GM18499 (cell line): ENCODE data around the gene LRRC56.
A peak's percentile ranks its signal among the peaks of the same experiment; 100 is the strongest.
"Not testable (repeated sequence)": the region's sequence is repeated elsewhere in the genome, so short reads cannot be mapped to it uniquely, and the experiment has no call there.

Experiments used
- ATAC-seq: cut with Tn5 transposase; IDR thresholded peaks from one replicate; pipeline ENCODE4 v1.9.1; 2021; ENCODE audit warnings: moderate number of reproducible peaks; ENCODE audit not compliant: insufficient read depth, unreplicated experiment

The LRRC56 gene

GRCh38 chr11:568306-569157 is 31.2 kb downstream of the LRRC56 start:
- ATAC-seq = peak; percentile 70

GRCh38 chr11:569158-569885 is 32.0 kb downstream of the LRRC56 start:
- no peak for ATAC-seq

- no peak for ATAC-seq
These were observed 34.5 kb downstream of the LRRC56 start for GRCh38 chr11:571802-572185.

GRCh38 chr11:573146-573759 is 35.9 kb downstream of the LRRC56 start:
- ATAC-seq = no peak

DNA sequence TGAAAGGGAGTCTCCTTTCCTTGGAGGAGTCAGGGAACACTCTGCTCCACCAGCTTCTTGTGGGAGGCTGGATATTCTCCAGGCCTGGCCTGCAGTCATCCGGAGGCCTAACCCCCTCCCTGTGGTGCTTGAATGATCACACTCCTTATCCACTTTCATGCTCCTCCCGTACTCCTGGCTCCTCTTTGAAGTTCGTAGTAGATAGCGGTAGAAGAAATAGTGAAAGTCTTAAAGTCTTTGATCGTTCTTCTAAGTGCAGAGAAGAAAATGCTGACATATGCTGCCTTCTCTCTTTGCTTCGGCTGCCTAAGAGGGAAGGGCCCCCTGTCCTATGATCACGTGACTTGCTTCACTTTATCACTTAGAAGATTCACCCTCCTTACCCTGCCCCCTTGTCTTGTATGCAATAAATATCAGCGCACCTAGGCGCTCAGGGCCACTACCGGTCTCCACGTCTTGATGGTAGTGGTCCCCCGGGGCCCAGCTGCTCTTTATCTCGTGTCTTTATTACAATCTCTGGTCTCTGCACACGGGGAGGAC is 36.8 kb downstream of the LRRC56 start:
- not testable (repeated sequence) for ATAC-seq

GRCh38 chr11:574632-575312 is 37.4 kb downstream of the LRRC56 start:
- ATAC-seq = no peak

DNA sequence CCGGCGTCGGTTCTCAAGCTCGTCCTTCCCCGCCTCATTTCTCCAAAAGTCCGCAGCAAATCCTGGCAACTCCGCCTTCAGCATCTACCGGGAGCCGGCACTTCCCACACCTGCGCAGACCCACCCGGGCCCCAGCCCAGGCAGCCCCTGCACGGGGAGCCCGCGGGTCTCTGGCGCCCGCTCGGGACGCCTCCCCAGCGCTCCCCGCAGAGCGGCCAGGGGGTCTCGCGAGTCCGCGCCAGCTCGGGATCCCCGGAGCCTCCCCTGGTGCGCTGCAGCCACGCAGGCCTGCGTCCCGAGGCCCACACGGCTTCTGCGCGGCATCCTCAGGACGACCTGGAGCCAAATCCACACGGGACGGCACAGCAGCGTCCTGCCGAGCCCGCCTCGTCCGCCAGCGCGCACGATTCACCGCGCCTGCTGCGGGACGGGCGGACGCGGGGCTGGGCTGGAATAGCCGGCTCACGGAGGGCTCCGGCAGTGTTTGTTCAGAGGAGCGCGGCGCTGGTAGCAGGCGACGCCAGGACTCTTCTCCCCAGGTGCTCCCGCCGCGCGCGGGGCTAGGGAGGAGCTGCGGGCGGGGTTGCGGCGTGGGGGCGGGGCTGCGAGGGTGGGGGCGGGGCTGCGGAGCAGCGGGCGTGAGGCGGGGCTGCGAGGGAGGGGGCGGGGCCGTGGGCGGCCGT is 38.1 kb downstream of the LRRC56 start:
- ATAC-seq = no peak

- peak; percentile 61 for ATAC-seq
These were observed 38.9 kb downstream of the LRRC56 start, which contains the start of gene PHRF1 for GRCh38 chr11:575996-576768. TSS of gene PHRF1 (plus strand) at chr11:576470. CDS start at chr11:581513, 5,043 bp downstream.

GRCh38 chr11:576811-577610 is 39.7 kb downstream of the LRRC56 start:
- no peak for ATAC-seq

DNA sequence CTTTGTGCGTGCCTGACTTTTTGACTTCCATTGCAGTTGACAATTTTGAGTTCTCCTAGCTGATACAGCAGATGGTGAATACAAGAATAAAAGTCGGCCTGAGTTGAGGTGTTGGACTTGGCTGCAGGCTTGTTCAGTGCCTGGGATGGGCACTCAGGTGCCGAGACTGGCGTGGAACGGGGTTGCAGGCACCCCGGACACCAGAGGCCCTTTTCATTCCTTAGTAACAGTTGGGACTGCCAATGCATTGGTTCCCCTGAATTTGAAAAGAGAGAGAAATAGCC is 40.2 kb downstream of the LRRC56 start:
- no peak for ATAC-seq

GRCh38 chr11:578276-579035 is 41.1 kb downstream of the LRRC56 start:
- no peak for ATAC-seq

GRCh38 chr11:579830-580601 is 42.7 kb downstream of the LRRC56 start:
- ATAC-seq = no peak

DNA sequence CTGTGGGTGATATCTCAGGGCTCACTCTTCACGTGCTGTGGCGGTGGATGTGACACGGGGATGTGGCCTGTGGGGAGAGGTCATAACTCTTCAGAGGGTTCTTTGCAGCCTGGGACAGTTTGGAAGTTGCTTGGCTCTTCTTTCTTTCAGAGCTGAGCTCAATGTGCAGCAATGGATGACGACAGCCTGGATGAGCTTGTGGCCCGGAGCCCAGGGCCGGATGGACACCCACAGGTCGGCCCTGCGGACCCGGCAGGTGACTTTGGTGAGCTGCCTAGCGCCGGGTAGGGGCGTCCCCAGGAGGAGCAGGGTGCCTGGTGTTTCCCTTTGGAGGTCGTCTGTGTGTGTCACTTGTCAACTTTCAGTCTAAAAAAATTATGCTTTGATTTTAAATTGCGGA is 44.0 kb downstream of the LRRC56 start:
- no peak for ATAC-seq

DNA sequence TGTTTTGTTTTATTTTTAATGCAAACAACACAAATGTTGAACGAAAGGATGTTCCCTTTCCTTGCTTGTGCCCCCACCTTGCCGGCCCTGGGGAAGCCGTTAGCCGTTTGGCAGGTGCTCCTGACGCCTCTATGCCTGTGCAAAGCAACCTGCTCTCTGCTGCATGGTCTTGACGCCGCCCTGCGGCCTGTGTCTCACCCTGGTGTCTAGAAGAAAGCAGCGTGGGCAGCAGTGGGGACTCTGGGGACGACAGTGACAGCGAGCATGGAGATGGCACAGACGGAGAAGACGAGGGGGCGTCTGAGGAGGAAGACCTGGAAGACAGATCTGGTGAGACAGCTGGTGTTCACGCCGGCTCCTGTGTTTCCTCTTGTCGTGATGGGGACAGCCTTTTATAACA is 44.4 kb downstream of the LRRC56 start:
- ATAC-seq = no peak

DNA sequence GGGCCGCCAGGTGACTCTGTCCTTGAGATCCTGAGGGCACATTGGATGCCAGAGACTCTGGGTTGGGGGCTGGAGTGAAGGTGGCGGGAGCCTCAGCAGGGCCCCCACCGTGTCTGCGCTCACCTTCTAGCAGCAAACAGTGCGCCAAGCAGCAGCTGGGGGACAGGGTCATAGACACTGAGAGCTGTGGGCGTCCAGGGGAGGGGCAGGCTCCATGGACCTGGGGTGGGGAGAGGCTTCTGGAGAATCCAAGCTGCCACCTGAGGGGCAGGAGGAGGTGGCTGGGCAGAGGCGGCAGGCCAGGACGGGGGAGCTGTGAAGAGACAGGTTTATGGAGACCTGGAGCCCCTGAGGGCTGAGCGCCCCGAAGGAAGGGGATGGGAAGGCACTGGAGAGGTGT is 47.0 kb downstream of the LRRC56 start:
- no peak for ATAC-seq

- ATAC-seq = no peak
These were observed 49.3 kb downstream of the LRRC56 start for GRCh38 chr11:586376-587316.
